Calu3 (cell line): ENCODE results near the gene SMC6. TPM values are rescaled to one million over a fixed set of nuclear protein-coding genes. Genes with fewer than 3 reads are reported as not detected.

Experiments
- BruUV-seq: library from RNA; stranded (reverse); fragments of 400-500 nt; replicated peaks from 2 replicates; lab custom pipeline; 2021; lab: Mats Ljungman, UMichigan
- CTCF ChIA-PET: fragments of 300-600 bp; sonication (Branson Sonifier 250); formaldehyde crosslinking; loops from one replicate; lab custom pipeline; 2022; ENCODE audit warnings: antibody characterized with exemption; lab: Charles Lee
- DNase-seq: peaks from one replicate; pipeline ENCODE4 v3.0.0; 2022
- H3K27ac Mint-ChIP-seq: one replicate; pipeline ENCODE4 v1.8.0; 2022; ENCODE audit warnings: mixed read lengths; ENCODE audit not compliant: unreplicated experiment
- H3K27me3 Mint-ChIP-seq: one replicate; pipeline ENCODE4 v1.8.0; 2022; ENCODE audit warnings: mixed read lengths; ENCODE audit not compliant: unreplicated experiment
- H3K36me3 Mint-ChIP-seq: one replicate; pipeline ENCODE4 v1.8.0; 2022; ENCODE audit warnings: mild to moderate bottlenecking, moderate library complexity, mixed read lengths; ENCODE audit not compliant: insufficient read depth, unreplicated experiment
- H3K4me1 Mint-ChIP-seq: one replicate; pipeline ENCODE4 v1.8.0; 2022; ENCODE audit warnings: mild to moderate bottlenecking, low read depth, mixed read lengths; ENCODE audit not compliant: unreplicated experiment
- H3K4me3 Mint-ChIP-seq: one replicate; pipeline ENCODE4 v1.8.0; 2022; ENCODE audit warnings: mild to moderate bottlenecking, low read depth, moderate library complexity, mixed read lengths; ENCODE audit not compliant: unreplicated experiment
- H3K9me3 Mint-ChIP-seq: one replicate; pipeline ENCODE4 v1.8.0; 2022; ENCODE audit warnings: low read depth, mixed read lengths; ENCODE audit not compliant: unreplicated experiment
- intact Hi-C: fragments of 100-400 bp; cut with micrococcal nuclease; formaldehyde crosslinking; loops from one replicate; pipeline ENCODE4 v1.10.0; 2022; ENCODE audit not compliant: unreplicated experiment
- total RNA-seq: library from RNA; stranded (reverse); gene quantifications from 2 replicates; pipeline ENCODE4 v1.2.3, GENCODE V29; 2022
- TF ChIP-seq, protein P1 (sequence below): fragments of 200-600 bp; IDR thresholded peaks from one replicate; pipeline ENCODE4 v1.8.0; 2022; ENCODE audit warnings: antibody characterized with exemption; ENCODE audit not compliant: unreplicated experiment

Gene SMC6
- total RNA-seq, 1 experiment from 2014 or later: 31.6 TPM

DNA sequence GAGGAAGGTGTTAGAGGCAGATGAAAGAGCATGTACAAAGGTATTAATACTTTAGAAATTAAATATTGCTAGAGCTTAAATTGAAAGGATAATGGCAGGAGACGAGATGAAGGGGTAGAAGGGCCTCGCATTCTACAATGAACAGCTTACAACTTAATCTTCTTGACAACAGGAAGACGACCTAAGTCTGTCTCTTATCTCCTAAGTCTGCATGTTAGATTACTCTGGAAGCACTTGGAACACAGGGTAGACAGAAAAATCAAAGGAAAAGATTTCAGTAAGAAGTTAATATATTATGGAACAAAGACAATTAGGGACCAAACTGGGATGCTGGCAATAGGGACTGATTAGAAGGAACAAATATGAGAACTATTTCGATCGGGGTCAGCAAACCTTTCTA, 34.9 kb downstream of the SMC6 start:
- Mint-ChIP-seq H3K4me1 (no peaks in the 10 kb centered on the region), H3K27me3 (no peaks in the 10 kb centered on the region), H3K4me3 (no peak overlapping the region), H3K9me3 (no peaks in the 10 kb centered on the region), H3K27ac (no peak overlapping the region), H3K36me3 (no peaks in the 10 kb centered on the region)
- intact Hi-C loops: loop anchor here (2.0 kb wide), 1 partner anchor 112 kb away; no protein-coding TSS in a partner anchor
- TF ChIP-seq, protein P1, sequence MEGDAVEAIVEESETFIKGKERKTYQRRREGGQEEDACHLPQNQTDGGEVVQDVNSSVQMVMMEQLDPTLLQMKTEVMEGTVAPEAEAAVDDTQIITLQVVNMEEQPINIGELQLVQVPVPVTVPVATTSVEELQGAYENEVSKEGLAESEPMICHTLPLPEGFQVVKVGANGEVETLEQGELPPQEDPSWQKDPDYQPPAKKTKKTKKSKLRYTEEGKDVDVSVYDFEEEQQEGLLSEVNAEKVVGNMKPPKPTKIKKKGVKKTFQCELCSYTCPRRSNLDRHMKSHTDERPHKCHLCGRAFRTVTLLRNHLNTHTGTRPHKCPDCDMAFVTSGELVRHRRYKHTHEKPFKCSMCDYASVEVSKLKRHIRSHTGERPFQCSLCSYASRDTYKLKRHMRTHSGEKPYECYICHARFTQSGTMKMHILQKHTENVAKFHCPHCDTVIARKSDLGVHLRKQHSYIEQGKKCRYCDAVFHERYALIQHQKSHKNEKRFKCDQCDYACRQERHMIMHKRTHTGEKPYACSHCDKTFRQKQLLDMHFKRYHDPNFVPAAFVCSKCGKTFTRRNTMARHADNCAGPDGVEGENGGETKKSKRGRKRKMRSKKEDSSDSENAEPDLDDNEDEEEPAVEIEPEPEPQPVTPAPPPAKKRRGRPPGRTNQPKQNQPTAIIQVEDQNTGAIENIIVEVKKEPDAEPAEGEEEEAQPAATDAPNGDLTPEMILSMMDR: no peak
- no TSS peak for BruUV-seq
- no peak for DNase-seq
- CTCF ChIA-PET: interaction anchor here (0.6 kb wide), 1 partner anchor 21 kb away, joined by 3 read pairs; no protein-coding TSS in a partner anchor

DNA sequence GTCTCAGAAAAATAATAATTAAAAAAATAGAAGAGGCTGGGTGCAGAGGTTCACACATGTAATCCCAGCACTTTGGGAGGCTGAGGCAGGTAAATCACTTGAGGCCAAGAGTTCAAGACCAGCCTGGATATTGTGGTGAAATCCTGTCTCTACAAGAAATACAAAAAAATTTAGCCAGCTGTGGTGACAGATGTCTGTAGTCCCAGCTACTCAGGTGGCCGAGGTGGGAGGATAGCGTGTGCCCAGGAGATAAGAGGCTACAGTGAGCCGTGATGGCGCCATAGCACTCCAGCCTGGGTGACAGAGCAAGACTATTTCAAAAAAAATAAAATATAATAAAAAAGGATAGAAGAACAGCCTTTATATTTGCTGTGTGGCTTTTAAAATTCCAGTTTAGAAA, 35.9 kb downstream of the SMC6 start:
- H3K9me3 Mint-ChIP-seq: no peaks in the 10 kb centered on the region
- TF ChIP-seq, protein P1: no peak
- no peak overlapping the region for H3K4me3 Mint-ChIP-seq
- intact Hi-C loops: loop anchor here (2.0 kb wide), 1 partner anchor 113 kb away; no protein-coding TSS in a partner anchor
- no peaks in the 10 kb centered on the region for H3K4me1 Mint-ChIP-seq
- no TSS peak for BruUV-seq
- no peaks in the 10 kb centered on the region for H3K27me3 Mint-ChIP-seq
- H3K27ac Mint-ChIP-seq: no peak overlapping the region
- H3K36me3 Mint-ChIP-seq: no peaks in the 10 kb centered on the region
- CTCF ChIA-PET: no interaction called here
- no peak for DNase-seq

DNA sequence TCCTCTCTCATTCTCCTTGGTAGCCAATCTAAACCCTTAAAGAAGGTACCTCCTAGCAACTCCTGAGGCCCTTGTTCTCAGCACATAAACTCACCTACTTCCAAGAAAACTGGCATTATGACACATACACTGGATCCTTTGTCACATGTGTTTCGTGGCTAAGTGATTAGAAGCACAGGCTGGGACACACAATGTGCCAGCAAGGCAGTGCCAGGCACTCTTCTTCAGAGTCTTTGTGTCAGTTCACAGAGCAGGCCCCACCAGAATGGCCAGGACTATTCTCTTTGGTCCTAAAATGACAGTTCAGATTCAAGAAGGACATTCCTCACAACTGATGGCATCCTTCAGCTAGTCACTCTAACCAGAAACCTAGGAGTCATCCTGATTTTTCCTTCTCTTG, 40.3 kb downstream of the SMC6 start:
- no peaks in the 10 kb centered on the region for H3K27me3 Mint-ChIP-seq
- DNase-seq: no peak
- H3K27ac Mint-ChIP-seq: no peak overlapping the region
- TF ChIP-seq, protein P1: no peak
- no TSS peak for BruUV-seq
- H3K4me3 Mint-ChIP-seq: no peak overlapping the region
- CTCF ChIA-PET: no interaction called here
- H3K4me1 Mint-ChIP-seq: no peaks in the 10 kb centered on the region
- intact Hi-C loops: no loop called here
- no peaks in the 10 kb centered on the region for H3K9me3 Mint-ChIP-seq
- no peaks in the 10 kb centered on the region for H3K36me3 Mint-ChIP-seq

DNA sequence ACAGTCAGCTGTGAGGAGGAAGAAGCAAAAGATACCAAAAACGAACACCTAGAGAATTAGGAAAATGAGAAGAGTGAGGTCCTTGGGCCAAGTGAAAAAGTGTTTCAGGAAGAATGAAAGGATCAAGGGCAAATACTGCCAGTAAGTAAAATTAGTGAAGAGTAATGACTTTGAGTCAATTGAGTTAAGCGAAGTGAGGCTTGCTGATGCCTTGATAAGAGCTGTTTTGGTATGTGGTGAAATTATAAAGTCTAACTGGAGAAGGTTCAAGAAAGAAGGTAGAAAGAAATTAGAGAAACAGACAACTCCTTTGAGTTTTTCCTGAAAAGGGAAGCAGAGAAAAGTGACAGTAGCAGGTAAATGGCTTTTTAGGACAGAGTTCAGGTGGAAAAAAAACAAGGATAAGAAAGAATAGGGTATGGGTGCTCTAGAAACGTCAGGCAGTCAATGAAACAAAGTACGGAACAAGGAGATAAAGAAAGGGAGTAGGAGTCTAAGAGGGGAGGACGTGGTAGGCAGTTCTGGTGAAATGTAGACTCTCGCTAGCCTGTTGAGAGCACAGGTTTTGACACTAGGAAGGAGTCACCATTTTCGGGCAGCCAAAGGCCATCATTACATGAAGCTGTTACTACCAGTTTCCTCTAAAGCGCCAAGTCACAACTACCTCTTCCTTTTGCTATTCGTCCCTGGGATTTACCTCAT, 42.9 kb downstream of the SMC6 start:
- intact Hi-C loops: no loop called here
- Mint-ChIP-seq H3K27me3 (no peaks in the 10 kb centered on the region), H3K9me3 (no peaks in the 10 kb centered on the region), H3K27ac (no peak overlapping the region), H3K36me3 (peaks cover 4% of the 10 kb centered on the region), H3K4me1 (no peaks in the 10 kb centered on the region), H3K4me3 (no peak overlapping the region)
- BruUV-seq: no TSS peak
- DNase-seq: no peak
- TF ChIP-seq, protein P1: no peak
- CTCF ChIA-PET: no interaction called here
